OCI-LY1 (cell line): ENCODE measurements around the gene FOXC2.

Source experiments
- EZH2 ChIP-seq: fragments of 200-600 bp; sonication (generic), shearing (Covaris generic); IDR thresholded peaks from 2 replicates; pipeline ENCODE4 v1.8.0; 2017; ENCODE audit warnings: borderline replicate concordance, mixed run types, mild to moderate bottlenecking, antibody characterized with exemption, low read length, moderate library complexity, mixed read lengths
- TF ChIP-seq, protein P1 (sequence below): fragments of 200-600 bp; sonication (generic), shearing (Covaris generic); IDR thresholded peaks from 2 replicates; pipeline ENCODE4 v1.5.1; 2017; ENCODE audit warnings: mild to moderate bottlenecking, antibody characterized with exemption, low read length, moderate library complexity, mixed read lengths

DNA sequence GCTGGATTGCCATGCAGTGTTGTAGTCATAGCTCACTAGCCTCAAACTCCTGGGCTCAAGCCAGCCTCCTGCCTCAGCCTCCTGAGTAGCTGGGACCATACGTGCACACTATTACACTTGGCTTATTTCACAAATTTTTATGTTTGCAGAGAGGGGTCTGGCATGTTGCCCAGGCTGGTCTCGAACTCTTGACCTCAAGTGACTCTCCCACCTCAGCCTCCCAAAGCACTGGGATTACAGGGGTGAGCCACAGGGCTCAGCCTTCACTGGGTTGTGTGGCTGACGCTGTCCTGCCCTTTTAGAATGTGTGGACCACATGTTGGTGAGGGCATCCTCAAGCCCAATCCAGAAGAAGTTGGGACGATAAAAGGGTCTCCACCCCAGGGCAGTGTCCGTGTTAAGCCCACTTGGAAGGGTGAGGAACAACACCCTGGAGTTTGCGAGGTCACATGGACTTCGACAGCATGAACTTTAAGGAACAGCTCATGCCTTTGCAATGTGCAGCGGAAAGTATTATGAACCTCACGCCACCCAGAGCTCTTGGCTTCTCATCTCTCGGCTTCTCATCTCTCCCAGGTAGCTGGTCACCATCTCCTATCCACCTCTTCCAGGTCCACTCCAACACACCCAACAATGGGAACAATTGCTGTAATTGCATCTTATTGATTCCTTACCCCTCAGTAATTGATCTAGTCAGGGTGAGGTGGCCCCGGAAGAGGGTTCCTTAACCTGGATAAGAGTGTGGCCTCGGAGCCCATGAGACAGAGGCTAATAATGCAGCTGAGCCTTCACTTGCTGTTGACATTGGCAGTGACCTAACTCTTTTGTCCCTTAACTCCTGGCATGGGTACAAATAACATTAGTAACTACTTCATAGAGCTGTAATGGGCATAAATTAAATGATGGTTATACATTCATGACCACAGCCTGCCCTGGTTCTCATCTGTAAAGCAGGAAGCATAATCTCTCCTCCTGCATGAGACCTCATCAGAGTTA lies 18.4 kb downstream of the FOXC2 start:
- TF ChIP-seq, protein P1, sequence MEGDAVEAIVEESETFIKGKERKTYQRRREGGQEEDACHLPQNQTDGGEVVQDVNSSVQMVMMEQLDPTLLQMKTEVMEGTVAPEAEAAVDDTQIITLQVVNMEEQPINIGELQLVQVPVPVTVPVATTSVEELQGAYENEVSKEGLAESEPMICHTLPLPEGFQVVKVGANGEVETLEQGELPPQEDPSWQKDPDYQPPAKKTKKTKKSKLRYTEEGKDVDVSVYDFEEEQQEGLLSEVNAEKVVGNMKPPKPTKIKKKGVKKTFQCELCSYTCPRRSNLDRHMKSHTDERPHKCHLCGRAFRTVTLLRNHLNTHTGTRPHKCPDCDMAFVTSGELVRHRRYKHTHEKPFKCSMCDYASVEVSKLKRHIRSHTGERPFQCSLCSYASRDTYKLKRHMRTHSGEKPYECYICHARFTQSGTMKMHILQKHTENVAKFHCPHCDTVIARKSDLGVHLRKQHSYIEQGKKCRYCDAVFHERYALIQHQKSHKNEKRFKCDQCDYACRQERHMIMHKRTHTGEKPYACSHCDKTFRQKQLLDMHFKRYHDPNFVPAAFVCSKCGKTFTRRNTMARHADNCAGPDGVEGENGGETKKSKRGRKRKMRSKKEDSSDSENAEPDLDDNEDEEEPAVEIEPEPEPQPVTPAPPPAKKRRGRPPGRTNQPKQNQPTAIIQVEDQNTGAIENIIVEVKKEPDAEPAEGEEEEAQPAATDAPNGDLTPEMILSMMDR, result no peak
- no peak for TF ChIP-seq EZH2
